ENCODE data around the gene ETV7. TPM values are rescaled to one million over a fixed set of nuclear protein-coding genes. Genes with fewer than 3 reads are reported as not detected.

The ETV7 gene
- total RNA-seq, 4 donors from 2014 or later = 14.3 to 30.0 (median 15.0) TPM

DNA sequence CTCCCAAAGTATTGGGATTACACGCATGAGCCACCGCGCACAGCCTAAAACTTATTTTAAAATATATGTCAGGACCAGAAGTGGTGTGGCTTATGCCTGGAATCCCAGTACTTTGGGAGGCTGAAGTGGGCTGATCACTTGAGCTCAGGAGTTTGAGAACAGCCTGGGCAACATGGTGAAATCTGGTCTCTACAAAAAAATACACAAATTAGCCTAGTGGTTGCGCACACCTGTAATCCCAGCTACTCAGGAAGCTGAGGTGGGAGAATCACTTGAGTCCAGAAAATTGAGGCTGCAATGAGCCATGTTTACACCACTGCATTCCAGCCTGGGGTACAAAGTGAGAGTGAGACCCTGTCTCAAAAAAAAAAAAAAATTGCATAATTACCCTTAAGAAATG lies 41.4 kb upstream of the ETV7 start:
- WGBS, 2 donors = 67 to 76% methylated on average over 4 of the region's 4 CpGs
- intact Hi-C loops (cut with DNase I; ENCODE audit: low total_unique reads) = no loop called here
- no peak overlapping the region for H3K4me3 ChIP-seq (ENCODE audit: low read depth, poor library complexity, severe bottlenecking)
- DNase-seq (ENCODE audit: low spot score in 2 of 2) = no peak
- TF ChIP-seq, protein P1, sequence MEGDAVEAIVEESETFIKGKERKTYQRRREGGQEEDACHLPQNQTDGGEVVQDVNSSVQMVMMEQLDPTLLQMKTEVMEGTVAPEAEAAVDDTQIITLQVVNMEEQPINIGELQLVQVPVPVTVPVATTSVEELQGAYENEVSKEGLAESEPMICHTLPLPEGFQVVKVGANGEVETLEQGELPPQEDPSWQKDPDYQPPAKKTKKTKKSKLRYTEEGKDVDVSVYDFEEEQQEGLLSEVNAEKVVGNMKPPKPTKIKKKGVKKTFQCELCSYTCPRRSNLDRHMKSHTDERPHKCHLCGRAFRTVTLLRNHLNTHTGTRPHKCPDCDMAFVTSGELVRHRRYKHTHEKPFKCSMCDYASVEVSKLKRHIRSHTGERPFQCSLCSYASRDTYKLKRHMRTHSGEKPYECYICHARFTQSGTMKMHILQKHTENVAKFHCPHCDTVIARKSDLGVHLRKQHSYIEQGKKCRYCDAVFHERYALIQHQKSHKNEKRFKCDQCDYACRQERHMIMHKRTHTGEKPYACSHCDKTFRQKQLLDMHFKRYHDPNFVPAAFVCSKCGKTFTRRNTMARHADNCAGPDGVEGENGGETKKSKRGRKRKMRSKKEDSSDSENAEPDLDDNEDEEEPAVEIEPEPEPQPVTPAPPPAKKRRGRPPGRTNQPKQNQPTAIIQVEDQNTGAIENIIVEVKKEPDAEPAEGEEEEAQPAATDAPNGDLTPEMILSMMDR (IDR thresholded peaks at IDR 0.05) = no peak
- no peak for TF ChIP-seq POLR2A (IDR thresholded peaks at IDR 0.05)

DNA sequence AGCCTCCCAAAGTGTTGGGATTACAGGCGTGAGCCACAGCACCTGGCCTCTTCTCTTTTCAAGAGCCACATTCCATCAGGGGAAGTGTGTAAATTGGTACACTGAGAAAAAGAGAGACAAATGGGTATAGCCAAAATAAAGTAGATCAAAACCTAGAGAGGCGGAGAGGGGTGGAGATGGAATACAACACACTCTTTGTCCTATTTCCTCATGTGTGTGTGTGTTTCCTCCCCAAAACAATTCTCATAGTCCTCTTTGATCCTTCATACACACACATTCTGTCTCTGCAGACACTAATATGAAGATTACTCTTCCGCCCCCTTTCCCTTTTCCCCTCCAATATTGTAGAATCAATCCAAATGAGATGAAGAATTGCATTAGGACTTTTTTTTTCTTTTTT lies 39.2 kb upstream of the ETV7 start:
- WGBS, 2 donors = 87 to 91% methylated on average over 3 of the region's 3 CpGs
- TF ChIP-seq, protein P1 (IDR thresholded peaks at IDR 0.05) = no peak
- TF ChIP-seq POLR2A (IDR thresholded peaks at IDR 0.05) = no peak
- DNase-seq (ENCODE audit: low spot score in 2 of 2) = no peak
- H3K4me3 ChIP-seq (ENCODE audit: low read depth, poor library complexity, severe bottlenecking) = no peak overlapping the region
- intact Hi-C loops (cut with DNase I; ENCODE audit: low total_unique reads) = no loop called here

DNA sequence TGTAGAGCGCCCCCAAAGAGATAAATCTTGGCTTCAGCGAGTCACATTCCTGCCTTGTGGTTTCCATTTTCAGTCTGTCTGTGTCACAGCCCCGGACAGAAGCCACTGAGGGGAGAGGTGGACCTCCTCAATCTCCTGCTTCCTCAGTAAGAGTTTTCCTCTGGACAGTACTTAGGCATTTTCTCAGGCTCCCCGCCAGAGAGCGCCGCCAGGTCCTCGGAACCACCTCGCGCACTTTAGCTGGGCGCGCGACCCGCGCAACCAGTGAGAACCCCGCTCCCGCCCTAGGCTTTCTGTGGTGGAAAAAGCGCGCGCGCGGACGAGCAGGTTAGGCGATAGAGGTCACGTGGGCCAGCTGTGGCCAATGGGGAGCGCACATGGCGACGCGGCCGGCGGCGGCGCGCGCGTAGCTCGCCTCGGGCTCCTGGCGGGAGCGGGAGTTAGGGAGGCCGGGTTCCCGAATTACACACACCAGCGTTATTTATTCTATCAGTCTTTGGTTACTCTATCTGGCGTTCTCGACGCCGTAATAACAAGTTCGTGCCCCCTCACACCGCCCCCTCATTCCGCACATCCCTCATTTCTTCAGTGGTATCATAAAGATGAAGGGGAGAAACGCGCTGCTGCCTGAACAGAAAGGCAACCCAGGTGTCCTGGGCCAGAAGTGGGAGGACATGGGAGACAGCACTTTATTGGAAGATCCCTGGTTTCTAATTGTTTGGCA lies 35.8 kb upstream of the ETV7 start:
- H3K4me3 ChIP-seq (ENCODE audit: low read depth, poor library complexity, severe bottlenecking) = peak overlapping the region; percentile 46
- WGBS, 2 donors = 0 to 1% methylated on average over 39 to 51 of the region's 51 CpGs
- intact Hi-C loops (cut with DNase I; ENCODE audit: low total_unique reads) = no loop called here
- TF ChIP-seq, protein P1 (IDR thresholded peaks at IDR 0.05) = peak in 1 of 3 donors; percentile 56
- no peak for TF ChIP-seq POLR2A (IDR thresholded peaks at IDR 0.05)
- DNase-seq (ENCODE audit: low spot score in 2 of 2) = peak; percentile 97 to 99

DNA sequence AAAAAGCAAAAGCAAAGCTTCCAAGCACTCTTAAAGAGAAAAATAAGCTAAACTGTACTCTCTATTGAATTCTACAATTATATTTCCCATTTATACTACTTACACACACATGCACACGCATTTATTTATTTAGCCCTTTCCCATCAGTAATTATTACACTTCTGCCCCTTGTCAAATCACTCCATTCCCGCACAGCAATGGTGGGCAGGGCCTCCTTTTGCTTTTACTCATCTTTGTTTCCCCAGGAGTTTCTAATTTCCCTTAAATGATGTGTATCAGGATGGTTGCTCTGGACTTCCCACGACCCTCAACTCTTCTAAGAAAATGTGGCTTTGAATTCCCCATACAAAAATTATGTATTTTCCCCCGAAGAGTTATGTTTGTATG lies 35.2 kb upstream of the ETV7 start:
- no peak for TF ChIP-seq POLR2A (IDR thresholded peaks at IDR 0.05)
- TF ChIP-seq, protein P1 (IDR thresholded peaks at IDR 0.05) = no peak
- H3K4me3 ChIP-seq (ENCODE audit: low read depth, poor library complexity, severe bottlenecking) = peak overlapping the region; percentile 46
- intact Hi-C loops (cut with DNase I; ENCODE audit: low total_unique reads) = no loop called here
- no peak for DNase-seq (ENCODE audit: low spot score in 2 of 2)
- WGBS, 2 donors = 7 to 11% methylated on average over 4 of the region's 4 CpGs

DNA sequence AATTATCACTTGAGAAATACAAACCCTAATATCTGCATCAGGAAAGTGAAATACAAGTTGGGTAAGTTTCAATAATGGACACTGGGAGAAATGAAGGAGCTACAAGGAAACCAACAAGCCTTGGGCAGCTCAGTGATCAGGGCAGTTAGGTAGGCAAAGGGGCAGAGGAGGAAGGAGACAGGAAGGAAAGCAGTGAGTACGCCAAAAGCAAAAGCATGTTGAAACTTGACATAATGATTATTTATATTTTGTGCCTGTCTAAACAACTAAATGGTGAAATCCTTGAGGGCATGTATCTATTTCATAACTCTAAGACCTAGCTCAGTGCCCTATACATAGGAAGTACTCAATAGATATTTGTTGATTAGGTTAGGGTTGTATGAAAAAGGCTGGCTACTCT lies 31.8 kb upstream of the ETV7 start:
- no peak for DNase-seq (ENCODE audit: low spot score in 2 of 2)
- intact Hi-C loops (cut with DNase I; ENCODE audit: low total_unique reads) = no loop called here
- H3K4me3 ChIP-seq (ENCODE audit: low read depth, poor library complexity, severe bottlenecking) = no peak overlapping the region
- TF ChIP-seq, protein P1 (IDR thresholded peaks at IDR 0.05) = no peak
- no peak for TF ChIP-seq POLR2A (IDR thresholded peaks at IDR 0.05)
- whole genome bisulfite sequencing, 2 donors = 52 to 54% methylated on average over 1 of the region's 1 CpG

DNA sequence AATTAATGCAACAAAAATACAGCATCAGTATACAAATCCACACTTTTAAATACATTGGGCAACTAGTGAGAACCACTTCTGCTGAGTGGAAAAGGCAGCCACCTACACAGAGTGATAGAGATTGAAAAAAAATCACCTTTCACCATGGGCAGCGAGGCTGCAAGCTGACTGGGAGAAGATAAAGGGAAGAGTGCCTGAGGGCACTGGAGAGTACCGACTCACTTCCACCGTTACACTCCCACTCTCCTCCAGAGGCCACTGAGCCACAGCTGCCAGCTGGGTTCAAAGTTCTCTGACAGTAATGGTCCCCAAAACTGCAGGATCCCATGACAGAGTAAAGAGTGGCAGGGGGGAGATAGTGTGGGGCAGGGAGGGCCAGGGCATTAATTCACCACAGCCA lies 31.1 kb upstream of the ETV7 start:
- TF ChIP-seq POLR2A (IDR thresholded peaks at IDR 0.05) = no peak
- TF ChIP-seq, protein P1 (IDR thresholded peaks at IDR 0.05) = no peak
- no peak overlapping the region for H3K4me3 ChIP-seq (ENCODE audit: low read depth, poor library complexity, severe bottlenecking)
- DNase-seq (ENCODE audit: low spot score in 2 of 2) = no peak
- intact Hi-C loops (cut with DNase I; ENCODE audit: low total_unique reads) = no loop called here
- 49 to 69% methylated on average over 3 of the region's 3 CpGs for WGBS, 2 donors

All from lower leg skin (tissue), 4 donors.